SK-N-SH (cell line): Measurements from ENCODE around the gene AK2.

Experiments
- EP300 ChIP-seq, 2 experiments: IDR thresholded peaks; 2 replicates each; pipeline versions ENCODE4 v1.4.0 to v1.6.1; 2012; ENCODE audit warnings: borderline replicate concordance in 1 of 2, low read depth in 1 of 2, low read length in 1 of 2
- MXI1 ChIP-seq: IDR thresholded peaks from 2 replicates; pipeline ENCODE4 v1.6.1; 2012; ENCODE audit warnings: mild to moderate bottlenecking, low read depth, low read length, improper control_type of control experiment
- POLR2AphosphoS5 ChIP-seq: IDR thresholded peaks from 2 replicates; pipeline ENCODE4 v1.6.1; 2012; ENCODE audit warnings: low read depth, low read length
- YY1 ChIP-seq: IDR thresholded peaks from 2 replicates; pipeline ENCODE4 v1.4.0; 2012; ENCODE audit warnings: low read depth, mild to moderate bottlenecking
- TF ChIP-seq, protein P1 (sequence below): IDR thresholded peaks from 2 replicates; pipeline ENCODE4 v1.4.0; 2012; ENCODE audit warnings: low read depth
- TF ChIP-seq, protein P2 (sequence below): fragments of 200-600 bp; sonication (generic); IDR thresholded peaks from 2 replicates; pipeline ENCODE4 v1.6.1; 2017; ENCODE audit warnings: antibody characterized with exemption, mild to moderate bottlenecking, moderate library complexity
- TF ChIP-seq, protein P3 (sequence below): IDR thresholded peaks from 2 replicates; pipeline ENCODE4; 2012
- TF ChIP-seq, protein P4 (sequence below): fragments of 150-350 bp; IDR thresholded peaks from 2 replicates; pipeline ENCODE4 v1.6.1; 2017; ENCODE audit warnings: antibody characterized with exemption, low read length, low read depth, borderline replicate concordance
- TF ChIP-seq, protein P5 (sequence below): IDR thresholded peaks from 2 replicates; pipeline ENCODE4 v1.6.1; 2012; ENCODE audit warnings: mild to moderate bottlenecking, low read depth, low read length, moderate library complexity

DNA sequence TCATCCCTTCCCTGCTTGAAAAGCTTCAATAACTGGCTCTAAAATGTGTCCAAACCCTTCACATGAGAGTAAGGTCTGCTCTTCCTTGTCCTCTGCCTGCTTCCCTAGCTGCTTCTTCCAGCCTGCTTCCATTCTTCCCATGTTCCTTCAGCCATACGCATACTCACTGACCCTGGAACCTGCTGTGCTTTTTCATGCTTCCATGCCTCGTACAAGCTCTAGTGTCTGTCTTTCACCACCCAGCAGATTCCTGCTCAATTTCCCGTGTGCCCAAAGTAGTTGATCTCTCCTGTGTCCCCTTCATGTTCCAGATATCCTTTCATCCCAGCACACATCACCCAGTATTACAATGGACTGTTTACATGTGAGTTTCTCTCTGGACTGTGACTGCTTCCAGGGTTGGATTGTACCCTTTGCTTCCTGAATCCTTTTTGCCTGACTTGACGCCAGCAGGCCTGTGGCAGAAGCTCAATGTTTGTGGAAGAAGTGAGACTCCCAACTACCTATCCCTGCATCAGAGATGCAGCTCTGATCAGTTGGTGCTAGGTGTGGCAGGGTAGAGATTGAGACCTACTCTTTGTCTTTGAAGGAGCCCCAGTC, 36.2 kb downstream of the AK2 start:
- TF ChIP-seq, protein P1, sequence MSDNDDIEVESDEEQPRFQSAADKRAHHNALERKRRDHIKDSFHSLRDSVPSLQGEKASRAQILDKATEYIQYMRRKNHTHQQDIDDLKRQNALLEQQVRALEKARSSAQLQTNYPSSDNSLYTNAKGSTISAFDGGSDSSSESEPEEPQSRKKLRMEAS: no peak
- TF ChIP-seq, protein P2, sequence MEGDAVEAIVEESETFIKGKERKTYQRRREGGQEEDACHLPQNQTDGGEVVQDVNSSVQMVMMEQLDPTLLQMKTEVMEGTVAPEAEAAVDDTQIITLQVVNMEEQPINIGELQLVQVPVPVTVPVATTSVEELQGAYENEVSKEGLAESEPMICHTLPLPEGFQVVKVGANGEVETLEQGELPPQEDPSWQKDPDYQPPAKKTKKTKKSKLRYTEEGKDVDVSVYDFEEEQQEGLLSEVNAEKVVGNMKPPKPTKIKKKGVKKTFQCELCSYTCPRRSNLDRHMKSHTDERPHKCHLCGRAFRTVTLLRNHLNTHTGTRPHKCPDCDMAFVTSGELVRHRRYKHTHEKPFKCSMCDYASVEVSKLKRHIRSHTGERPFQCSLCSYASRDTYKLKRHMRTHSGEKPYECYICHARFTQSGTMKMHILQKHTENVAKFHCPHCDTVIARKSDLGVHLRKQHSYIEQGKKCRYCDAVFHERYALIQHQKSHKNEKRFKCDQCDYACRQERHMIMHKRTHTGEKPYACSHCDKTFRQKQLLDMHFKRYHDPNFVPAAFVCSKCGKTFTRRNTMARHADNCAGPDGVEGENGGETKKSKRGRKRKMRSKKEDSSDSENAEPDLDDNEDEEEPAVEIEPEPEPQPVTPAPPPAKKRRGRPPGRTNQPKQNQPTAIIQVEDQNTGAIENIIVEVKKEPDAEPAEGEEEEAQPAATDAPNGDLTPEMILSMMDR: no peak
- TF ChIP-seq POLR2AphosphoS5 (no peak), YY1 (no peak), EP300 (IDR thresholded peaks at IDR 0.05; ENCODE audit: borderline replicate concordance in 1 of 2, low read depth in 1 of 2, low read length in 1 of 2) (no peak), MXI1 (no peak)
- TF ChIP-seq, protein P3, sequence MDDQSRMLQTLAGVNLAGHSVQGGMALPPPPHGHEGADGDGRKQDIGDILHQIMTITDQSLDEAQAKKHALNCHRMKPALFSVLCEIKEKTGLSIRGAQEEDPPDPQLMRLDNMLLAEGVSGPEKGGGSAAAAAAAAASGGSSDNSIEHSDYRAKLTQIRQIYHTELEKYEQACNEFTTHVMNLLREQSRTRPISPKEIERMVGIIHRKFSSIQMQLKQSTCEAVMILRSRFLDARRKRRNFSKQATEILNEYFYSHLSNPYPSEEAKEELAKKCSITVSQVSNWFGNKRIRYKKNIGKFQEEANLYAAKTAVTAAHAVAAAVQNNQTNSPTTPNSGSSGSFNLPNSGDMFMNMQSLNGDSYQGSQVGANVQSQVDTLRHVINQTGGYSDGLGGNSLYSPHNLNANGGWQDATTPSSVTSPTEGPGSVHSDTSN: no peak
- TF ChIP-seq, protein P4, sequence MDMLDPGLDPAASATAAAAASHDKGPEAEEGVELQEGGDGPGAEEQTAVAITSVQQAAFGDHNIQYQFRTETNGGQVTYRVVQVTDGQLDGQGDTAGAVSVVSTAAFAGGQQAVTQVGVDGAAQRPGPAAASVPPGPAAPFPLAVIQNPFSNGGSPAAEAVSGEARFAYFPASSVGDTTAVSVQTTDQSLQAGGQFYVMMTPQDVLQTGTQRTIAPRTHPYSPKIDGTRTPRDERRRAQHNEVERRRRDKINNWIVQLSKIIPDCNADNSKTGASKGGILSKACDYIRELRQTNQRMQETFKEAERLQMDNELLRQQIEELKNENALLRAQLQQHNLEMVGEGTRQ: no peak
- TF ChIP-seq, protein P5, sequence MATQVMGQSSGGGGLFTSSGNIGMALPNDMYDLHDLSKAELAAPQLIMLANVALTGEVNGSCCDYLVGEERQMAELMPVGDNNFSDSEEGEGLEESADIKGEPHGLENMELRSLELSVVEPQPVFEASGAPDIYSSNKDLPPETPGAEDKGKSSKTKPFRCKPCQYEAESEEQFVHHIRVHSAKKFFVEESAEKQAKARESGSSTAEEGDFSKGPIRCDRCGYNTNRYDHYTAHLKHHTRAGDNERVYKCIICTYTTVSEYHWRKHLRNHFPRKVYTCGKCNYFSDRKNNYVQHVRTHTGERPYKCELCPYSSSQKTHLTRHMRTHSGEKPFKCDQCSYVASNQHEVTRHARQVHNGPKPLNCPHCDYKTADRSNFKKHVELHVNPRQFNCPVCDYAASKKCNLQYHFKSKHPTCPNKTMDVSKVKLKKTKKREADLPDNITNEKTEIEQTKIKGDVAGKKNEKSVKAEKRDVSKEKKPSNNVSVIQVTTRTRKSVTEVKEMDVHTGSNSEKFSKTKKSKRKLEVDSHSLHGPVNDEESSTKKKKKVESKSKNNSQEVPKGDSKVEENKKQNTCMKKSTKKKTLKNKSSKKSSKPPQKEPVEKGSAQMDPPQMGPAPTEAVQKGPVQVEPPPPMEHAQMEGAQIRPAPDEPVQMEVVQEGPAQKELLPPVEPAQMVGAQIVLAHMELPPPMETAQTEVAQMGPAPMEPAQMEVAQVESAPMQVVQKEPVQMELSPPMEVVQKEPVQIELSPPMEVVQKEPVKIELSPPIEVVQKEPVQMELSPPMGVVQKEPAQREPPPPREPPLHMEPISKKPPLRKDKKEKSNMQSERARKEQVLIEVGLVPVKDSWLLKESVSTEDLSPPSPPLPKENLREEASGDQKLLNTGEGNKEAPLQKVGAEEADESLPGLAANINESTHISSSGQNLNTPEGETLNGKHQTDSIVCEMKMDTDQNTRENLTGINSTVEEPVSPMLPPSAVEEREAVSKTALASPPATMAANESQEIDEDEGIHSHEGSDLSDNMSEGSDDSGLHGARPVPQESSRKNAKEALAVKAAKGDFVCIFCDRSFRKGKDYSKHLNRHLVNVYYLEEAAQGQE: no peak
